ENCODE results near the gene RBBP6. TPM values are rescaled to one million over a fixed set of nuclear protein-coding genes. Genes with fewer than 3 reads are reported as not detected.

RBBP6 gene
- total and polyA plus RNA-seq, 4 donors: 25.1 to 93.3 (median 37.0) TPM

DNA sequence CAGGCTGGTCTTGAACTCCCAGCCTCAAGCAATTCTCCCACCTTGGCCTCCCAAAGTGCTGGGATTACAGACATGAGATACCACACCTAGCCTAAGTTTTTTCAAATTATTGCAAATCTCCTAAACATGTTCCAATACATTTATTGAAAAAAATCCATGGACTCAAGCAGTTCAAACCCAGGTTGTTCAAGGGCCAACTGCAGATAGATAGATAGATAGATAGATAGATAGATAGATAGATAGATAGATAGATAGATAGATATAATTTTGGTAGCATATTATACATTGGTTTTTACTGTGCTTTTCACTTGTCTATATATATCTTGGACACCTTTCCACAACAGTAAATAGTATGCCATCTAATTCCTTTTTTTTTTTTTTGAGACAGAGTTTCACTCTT is 20.9 kb upstream of the RBBP6 start:
- H3K4me1 ChIP-seq (ENCODE audit: control insufficient read depth in 5 of 5, insufficient read depth in 5 of 5, low read length in 5 of 5): no peaks in the 10 kb centered on the region
- no peaks in the 10 kb centered on the region for H3K36me3 ChIP-seq (ENCODE audit: control insufficient read depth in 4 of 4, insufficient read depth in 4 of 4, low read length in 4 of 4)
- no peak overlapping the region for H3K4me3 ChIP-seq
- no peak overlapping the region for H3K9ac ChIP-seq (ENCODE audit: insufficient read depth in 1 of 2, low read length in 2 of 2)
- H3K27me3 ChIP-seq (ENCODE audit: control insufficient read depth in 3 of 3, insufficient read depth in 3 of 3, low read length in 2 of 3): peaks cover 0 to 2% (median 0%) of the 10 kb centered on the region in 3 donors
- TF ChIP-seq, protein P1, sequence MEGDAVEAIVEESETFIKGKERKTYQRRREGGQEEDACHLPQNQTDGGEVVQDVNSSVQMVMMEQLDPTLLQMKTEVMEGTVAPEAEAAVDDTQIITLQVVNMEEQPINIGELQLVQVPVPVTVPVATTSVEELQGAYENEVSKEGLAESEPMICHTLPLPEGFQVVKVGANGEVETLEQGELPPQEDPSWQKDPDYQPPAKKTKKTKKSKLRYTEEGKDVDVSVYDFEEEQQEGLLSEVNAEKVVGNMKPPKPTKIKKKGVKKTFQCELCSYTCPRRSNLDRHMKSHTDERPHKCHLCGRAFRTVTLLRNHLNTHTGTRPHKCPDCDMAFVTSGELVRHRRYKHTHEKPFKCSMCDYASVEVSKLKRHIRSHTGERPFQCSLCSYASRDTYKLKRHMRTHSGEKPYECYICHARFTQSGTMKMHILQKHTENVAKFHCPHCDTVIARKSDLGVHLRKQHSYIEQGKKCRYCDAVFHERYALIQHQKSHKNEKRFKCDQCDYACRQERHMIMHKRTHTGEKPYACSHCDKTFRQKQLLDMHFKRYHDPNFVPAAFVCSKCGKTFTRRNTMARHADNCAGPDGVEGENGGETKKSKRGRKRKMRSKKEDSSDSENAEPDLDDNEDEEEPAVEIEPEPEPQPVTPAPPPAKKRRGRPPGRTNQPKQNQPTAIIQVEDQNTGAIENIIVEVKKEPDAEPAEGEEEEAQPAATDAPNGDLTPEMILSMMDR (IDR thresholded peaks at IDR 0.05; ENCODE audit: control extremely low read depth, extremely low read depth): no peak
- no peak overlapping the region for H3K27ac ChIP-seq (ENCODE audit: low read depth in 1 of 2, low read length in 1 of 2)
- no peak for DNase-seq
- no peaks in the 10 kb centered on the region for H3K9me3 ChIP-seq (ENCODE audit: control insufficient read depth in 4 of 4, insufficient read depth in 3 of 4, low read length in 3 of 4)
- no peak for ATAC-seq (ENCODE audit: insufficient read depth, low FRiP score)

DNA sequence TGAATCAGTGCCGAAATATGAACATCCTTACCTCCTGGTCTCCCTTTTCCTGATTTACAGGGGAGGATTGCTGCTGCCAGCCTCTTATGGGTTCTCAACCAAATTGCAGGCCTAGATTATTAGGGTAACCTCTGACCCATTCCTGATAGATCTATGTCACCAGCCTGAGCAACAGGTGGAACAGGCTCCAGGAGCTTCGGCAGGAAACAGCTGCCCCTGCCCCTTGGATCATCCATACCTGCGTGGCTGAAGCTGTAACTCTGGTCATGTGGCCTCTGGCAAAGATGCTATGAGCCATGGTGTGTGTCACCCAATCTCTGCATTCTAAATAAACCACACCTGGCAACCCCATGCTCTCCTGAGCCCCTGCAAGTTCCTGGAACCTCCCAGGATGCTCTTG is 18.4 kb upstream of the RBBP6 start:
- no peaks in the 10 kb centered on the region for H3K36me3 ChIP-seq (ENCODE audit: control insufficient read depth in 4 of 4, insufficient read depth in 4 of 4, low read length in 4 of 4)
- H3K9ac ChIP-seq (ENCODE audit: insufficient read depth in 1 of 2, low read length in 2 of 2): no peak overlapping the region
- TF ChIP-seq, protein P1 (IDR thresholded peaks at IDR 0.05; ENCODE audit: control extremely low read depth, extremely low read depth): no peak
- no peak overlapping the region for H3K4me3 ChIP-seq
- no peaks in the 10 kb centered on the region for H3K9me3 ChIP-seq (ENCODE audit: control insufficient read depth in 4 of 4, insufficient read depth in 3 of 4, low read length in 3 of 4)
- H3K27me3 ChIP-seq (ENCODE audit: control insufficient read depth in 3 of 3, insufficient read depth in 3 of 3, low read length in 2 of 3): no peaks in the 10 kb centered on the region
- no peak for ATAC-seq (ENCODE audit: insufficient read depth, low FRiP score)
- no peak for DNase-seq
- 86 to 93% methylated on average over 3 of the region's 3 CpGs for WGBS, 2 donors
- no peak overlapping the region for H3K27ac ChIP-seq (ENCODE audit: low read depth in 1 of 2, low read length in 1 of 2)
- H3K4me1 ChIP-seq (ENCODE audit: control insufficient read depth in 5 of 5, insufficient read depth in 5 of 5, low read length in 5 of 5): peaks cover 0 to 3% (median 1%) of the 10 kb centered on the region in 5 donors

DNA sequence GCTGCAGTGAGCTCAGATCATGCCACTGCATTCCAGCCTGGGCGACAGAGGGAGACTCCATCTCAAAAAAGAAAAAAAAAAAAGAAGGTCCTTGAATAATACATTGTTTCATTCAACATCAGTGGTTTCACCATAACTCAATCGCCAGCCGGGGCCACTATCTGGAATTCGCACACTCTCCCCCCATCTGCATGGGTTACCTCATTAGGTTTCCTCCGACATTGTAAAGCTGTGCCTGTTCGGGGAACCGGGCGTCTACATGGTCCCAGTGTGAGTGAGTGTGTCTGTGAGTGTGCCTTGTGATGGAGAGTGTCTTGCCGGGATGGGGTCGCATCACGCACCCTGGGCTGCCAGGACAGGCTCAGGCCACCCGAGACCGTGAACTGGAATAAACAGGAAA is 16.6 kb upstream of the RBBP6 start:
- Histone ChIP-seq H3K9me3 (ENCODE audit: control insufficient read depth in 4 of 4, insufficient read depth in 3 of 4, low read length in 3 of 4) (no peaks in the 10 kb centered on the region), H3K36me3 (ENCODE audit: control insufficient read depth in 4 of 4, insufficient read depth in 4 of 4, low read length in 4 of 4) (no peaks in the 10 kb centered on the region), H3K4me3 (no peak overlapping the region), H3K9ac (ENCODE audit: insufficient read depth in 1 of 2, low read length in 2 of 2) (no peak overlapping the region), H3K4me1 (ENCODE audit: control insufficient read depth in 5 of 5, insufficient read depth in 5 of 5, low read length in 5 of 5) (peaks cover 0 to 6% (median 5%) of the 10 kb centered on the region in 5 donors), H3K27ac (ENCODE audit: low read depth in 1 of 2, low read length in 1 of 2) (no peak overlapping the region), H3K27me3 (ENCODE audit: control insufficient read depth in 3 of 3, insufficient read depth in 3 of 3, low read length in 2 of 3) (no peaks in the 10 kb centered on the region)
- no peak for ATAC-seq (ENCODE audit: insufficient read depth, low FRiP score)
- 90 to 94% methylated on average over 13 of the region's 13 CpGs for WGBS, 2 donors
- DNase-seq: no peak
- TF ChIP-seq, protein P1 (IDR thresholded peaks at IDR 0.05; ENCODE audit: control extremely low read depth, extremely low read depth): no peak

DNA sequence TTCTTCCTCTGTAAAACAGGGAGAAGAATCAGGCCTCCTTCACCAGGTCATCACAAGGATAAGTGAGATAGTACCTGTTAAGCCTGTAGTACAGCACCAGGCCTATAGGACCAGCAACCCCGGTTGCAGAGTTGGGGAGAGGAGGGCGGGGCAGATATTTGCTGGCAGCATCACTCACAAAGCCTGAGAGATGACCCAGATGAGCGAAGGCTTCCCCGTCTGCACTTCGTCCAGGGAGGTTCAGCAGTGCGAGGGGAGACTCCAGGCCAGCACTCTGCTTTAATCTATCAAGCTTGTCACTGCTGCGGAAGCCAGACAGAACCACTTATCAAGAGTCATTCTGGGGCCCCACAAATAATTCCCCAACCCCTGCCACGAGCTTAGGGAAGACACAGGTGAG is 15.8 kb upstream of the RBBP6 start:
- ATAC-seq (ENCODE audit: insufficient read depth, low FRiP score) (no peak), DNase-seq (no peak)
- Histone ChIP-seq H3K4me1 (ENCODE audit: control insufficient read depth in 5 of 5, insufficient read depth in 5 of 5, low read length in 5 of 5) (peaks cover 0 to 6% (median 5%) of the 10 kb centered on the region in 5 donors), H3K27ac (ENCODE audit: low read depth in 1 of 2, low read length in 1 of 2) (no peak overlapping the region), H3K27me3 (ENCODE audit: control insufficient read depth in 3 of 3, insufficient read depth in 3 of 3, low read length in 2 of 3) (no peaks in the 10 kb centered on the region), H3K36me3 (ENCODE audit: control insufficient read depth in 4 of 4, insufficient read depth in 4 of 4, low read length in 4 of 4) (no peaks in the 10 kb centered on the region), H3K4me3 (no peak overlapping the region), H3K9me3 (ENCODE audit: control insufficient read depth in 4 of 4, insufficient read depth in 3 of 4, low read length in 3 of 4) (no peaks in the 10 kb centered on the region), H3K9ac (ENCODE audit: insufficient read depth in 1 of 2, low read length in 2 of 2) (no peak overlapping the region)
- 70 to 79% methylated on average over 8 of the region's 8 CpGs for WGBS, 2 donors
- TF ChIP-seq, protein P1 (IDR thresholded peaks at IDR 0.05; ENCODE audit: control extremely low read depth, extremely low read depth): no peak

All from lung (tissue), 12 donors.